HEK293T (cell line): ENCODE data around the gene COL5A1.

Source experiments
- SUZ12 ChIP-seq: fragments of 450-650 bp; IDR thresholded peaks from 2 replicates; pipeline ENCODE4 v1.6.1; 2016; ENCODE audit warnings: mild to moderate bottlenecking
- TARDBP ChIP-seq: fragments of 450-650 bp; IDR thresholded peaks from 2 replicates; pipeline ENCODE4 v1.6.1; 2016
- ZNF384 ChIP-seq: fragments of 450-650 bp; IDR thresholded peaks from 2 replicates; pipeline ENCODE4 v1.6.1; 2016

DNA sequence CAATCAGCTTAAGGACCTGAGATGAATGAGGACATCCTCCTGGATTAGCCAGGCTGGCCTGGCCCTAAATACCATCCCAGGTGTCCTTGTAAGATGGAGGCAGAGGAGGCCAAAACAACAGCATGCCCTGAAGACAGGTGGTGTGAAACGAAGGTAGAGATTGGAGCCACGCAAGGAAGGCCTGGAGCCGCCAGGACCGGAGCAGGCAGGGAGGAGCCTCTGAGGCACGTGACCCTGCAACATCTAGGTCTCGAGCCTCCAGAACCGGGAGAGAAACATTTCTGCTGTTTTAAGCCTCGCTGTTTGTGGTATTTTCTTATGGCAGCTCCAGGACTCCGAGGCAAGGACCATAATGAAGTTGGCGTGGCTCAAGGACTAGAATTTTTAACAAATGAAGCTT lies 9.7 kb upstream of the COL5A1 start:
- TF ChIP-seq SUZ12 (no peak), ZNF384 (no peak), TARDBP (no peak)
